ENCODE data around the gene XXYLT1.
"Not testable (repeated sequence)": the region's sequence is repeated elsewhere in the genome, so short reads cannot be mapped to it uniquely, and the experiment has no call there.

Gene XXYLT1

GRCh38 chr3:195087840-195088601 is 182.9 kb downstream of the XXYLT1 start:
- not testable (repeated sequence) for DNase-seq

GRCh38 chr3:195087328-195087727 is 183.6 kb downstream of the XXYLT1 start:
- no peak for DNase-seq

- DNase-seq, result no peak
Observed at GRCh38 chr3:195086885-195087284, 184.1 kb downstream of the XXYLT1 start.

- DNase-seq, result no peak
Observed at GRCh38 chr3:195086341-195086740, 184.6 kb downstream of the XXYLT1 start.

- DNase-seq, result no peak
Observed at GRCh38 chr3:195085356-195086130, 185.4 kb downstream of the XXYLT1 start.

GRCh38 chr3:195084746-195085145 is 186.2 kb downstream of the XXYLT1 start:
- no peak for DNase-seq

- no peak for DNase-seq
Observed at GRCh38 chr3:195083659-195084058, 187.3 kb downstream of the XXYLT1 start.

- no peak for DNase-seq
Observed at GRCh38 chr3:195082811-195083210, 188.1 kb downstream of the XXYLT1 start.

GRCh38 chr3:195081242-195081963 is 189.6 kb downstream of the XXYLT1 start:
- DNase-seq, result no peak

- DNase-seq, result no peak
Observed at GRCh38 chr3:195080571-195081151, 190.3 kb downstream of the XXYLT1 start.

- DNase-seq, result no peak
Observed at GRCh38 chr3:195080125-195080524, 190.8 kb downstream of the XXYLT1 start.

- no peak for DNase-seq
Observed at GRCh38 chr3:195079636-195080035, 191.3 kb downstream of the XXYLT1 start.

- DNase-seq, result no peak
Observed at GRCh38 chr3:195078891-195079440, 192.0 kb downstream of the XXYLT1 start.

GRCh38 chr3:195077611-195078540 is 193.1 kb downstream of the XXYLT1 start:
- DNase-seq, result no peak

- DNase-seq, result no peak
Observed at GRCh38 chr3:195076981-195077610, 193.9 kb downstream of the XXYLT1 start.

GRCh38 chr3:195075941-195076875 is 194.8 kb downstream of the XXYLT1 start:
- no peak for DNase-seq

- no peak for DNase-seq
Observed at GRCh38 chr3:195075199-195075940, 195.6 kb downstream of the XXYLT1 start.

- DNase-seq, result no peak
Observed at GRCh38 chr3:195073866-195074860, 196.8 kb downstream of the XXYLT1 start.
